ENCODE data around the gene RET. TPM values are rescaled to one million over a fixed set of nuclear protein-coding genes. Genes with fewer than 3 reads are reported as not detected.

RET gene
- total RNA-seq, 6 donors from 2014 or later = 0.11 to 0.98 (median 0.30) TPM; not detected in 1

DNA sequence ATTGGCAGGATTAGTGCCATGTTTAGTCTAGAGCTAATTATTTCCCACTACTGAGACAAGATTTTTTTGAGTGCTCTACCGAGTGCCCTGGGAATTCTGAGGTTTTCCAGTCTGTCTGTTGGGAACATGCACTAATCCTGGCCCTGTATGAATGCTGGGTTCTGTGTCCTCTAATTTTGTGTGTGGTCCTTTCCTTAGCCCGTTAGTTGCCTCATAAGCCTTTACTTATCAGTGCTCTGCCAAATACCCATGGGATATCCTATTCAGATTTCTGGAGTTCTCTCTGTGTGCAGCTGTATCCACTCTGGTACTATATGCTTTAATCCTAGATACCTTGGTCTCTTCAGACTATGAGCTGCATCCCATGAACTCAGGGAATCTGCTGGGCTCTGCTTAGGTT lies 74.5 kb downstream of the RET start:
- H3K27ac ChIP-seq = no peak overlapping the region
- no peaks in the 10 kb centered on the region for H3K9me3 ChIP-seq
- ATAC-seq (ENCODE audit: low FRiP score in 2 of 2) = no peak
- H3K4me3 ChIP-seq = no peak overlapping the region
- WGBS, 2 donors = 59 to 75% methylated on average over 2 of the region's 2 CpGs
- no peaks in the 10 kb centered on the region for H3K36me3 ChIP-seq
- no peaks in the 10 kb centered on the region for H3K27me3 ChIP-seq
- no peak for TF ChIP-seq POLR2A (IDR thresholded peaks at IDR 0.05)
- TF ChIP-seq, protein P1, sequence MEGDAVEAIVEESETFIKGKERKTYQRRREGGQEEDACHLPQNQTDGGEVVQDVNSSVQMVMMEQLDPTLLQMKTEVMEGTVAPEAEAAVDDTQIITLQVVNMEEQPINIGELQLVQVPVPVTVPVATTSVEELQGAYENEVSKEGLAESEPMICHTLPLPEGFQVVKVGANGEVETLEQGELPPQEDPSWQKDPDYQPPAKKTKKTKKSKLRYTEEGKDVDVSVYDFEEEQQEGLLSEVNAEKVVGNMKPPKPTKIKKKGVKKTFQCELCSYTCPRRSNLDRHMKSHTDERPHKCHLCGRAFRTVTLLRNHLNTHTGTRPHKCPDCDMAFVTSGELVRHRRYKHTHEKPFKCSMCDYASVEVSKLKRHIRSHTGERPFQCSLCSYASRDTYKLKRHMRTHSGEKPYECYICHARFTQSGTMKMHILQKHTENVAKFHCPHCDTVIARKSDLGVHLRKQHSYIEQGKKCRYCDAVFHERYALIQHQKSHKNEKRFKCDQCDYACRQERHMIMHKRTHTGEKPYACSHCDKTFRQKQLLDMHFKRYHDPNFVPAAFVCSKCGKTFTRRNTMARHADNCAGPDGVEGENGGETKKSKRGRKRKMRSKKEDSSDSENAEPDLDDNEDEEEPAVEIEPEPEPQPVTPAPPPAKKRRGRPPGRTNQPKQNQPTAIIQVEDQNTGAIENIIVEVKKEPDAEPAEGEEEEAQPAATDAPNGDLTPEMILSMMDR (IDR thresholded peaks at IDR 0.05) = no peak
- no peak for TF ChIP-seq EP300 (IDR thresholded peaks at IDR 0.05)
- TF ChIP-seq POLR2AphosphoS5 (IDR thresholded peaks at IDR 0.05) = no peak
- H3K4me1 ChIP-seq = peaks cover 0 to 32% (median 6%) of the 10 kb centered on the region in 4 donors
- DNase-seq = no peak

DNA sequence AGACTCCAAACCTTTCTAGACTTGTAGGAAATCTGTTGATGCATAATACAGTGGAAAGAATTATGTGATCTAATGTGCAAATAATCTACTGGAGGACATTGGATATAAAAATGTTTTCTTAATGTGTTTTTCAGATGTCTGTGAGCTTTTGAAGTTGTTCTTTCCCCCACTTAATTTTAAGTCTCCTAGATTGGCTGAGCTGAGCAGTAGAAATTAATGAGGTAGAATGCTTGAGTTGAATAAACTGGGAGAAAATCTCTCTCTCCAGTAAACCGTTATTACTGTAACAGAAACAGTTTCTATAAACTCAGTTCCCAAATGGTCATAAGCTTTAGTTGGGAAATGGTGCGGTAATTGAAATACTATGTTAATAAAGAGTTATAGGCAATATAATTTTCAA lies 77.0 kb downstream of the RET start:
- no peak for ATAC-seq (ENCODE audit: low FRiP score in 2 of 2)
- Histone ChIP-seq H3K4me1 (peaks cover 0 to 39% (median 9%) of the 10 kb centered on the region in 4 donors), H3K27me3 (no peaks in the 10 kb centered on the region), H3K36me3 (no peaks in the 10 kb centered on the region), H3K27ac (no peak overlapping the region), H3K9me3 (no peaks in the 10 kb centered on the region), H3K4me3 (no peak overlapping the region)
- DNase-seq = no peak
- WGBS, 2 donors = 70 to 82% methylated on average over 2 of the region's 2 CpGs
- no peak for TF ChIP-seq EP300 (IDR thresholded peaks at IDR 0.05)
- TF ChIP-seq, protein P1 (IDR thresholded peaks at IDR 0.05) = no peak
- no peak for TF ChIP-seq POLR2AphosphoS5 (IDR thresholded peaks at IDR 0.05)
- no peak for TF ChIP-seq POLR2A (IDR thresholded peaks at IDR 0.05)

DNA sequence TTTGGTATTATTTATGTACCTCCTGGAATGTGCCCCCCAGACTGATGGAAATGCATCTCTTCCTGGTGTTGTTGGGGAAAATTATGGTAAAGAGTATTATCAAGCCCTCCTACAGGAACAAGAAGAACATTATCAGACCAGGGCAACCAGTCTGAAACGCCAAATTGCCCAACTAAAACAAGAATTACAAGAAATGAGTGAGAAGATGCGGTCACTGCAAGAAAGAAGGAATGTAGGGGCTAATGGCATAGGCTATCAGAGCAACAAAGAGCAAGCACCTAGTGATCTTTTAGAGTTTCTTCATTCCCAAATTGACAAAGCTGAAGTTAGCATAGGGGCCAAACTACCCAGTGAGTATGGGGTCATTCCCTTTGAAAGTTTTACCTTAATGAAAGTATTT lies 78.4 kb downstream of the RET start:
- ATAC-seq (ENCODE audit: low FRiP score in 2 of 2) (no peak), DNase-seq (no peak)
- Histone ChIP-seq H3K4me1 (peaks cover 0 to 46% (median 15%) of the 10 kb centered on the region in 4 donors), H3K4me3 (no peak overlapping the region), H3K27ac (no peak overlapping the region), H3K27me3 (no peaks in the 10 kb centered on the region), H3K9me3 (no peaks in the 10 kb centered on the region), H3K36me3 (no peaks in the 10 kb centered on the region)
- 84 to 86% methylated on average over 2 of the region's 2 CpGs for WGBS, 2 donors
- TF ChIP-seq POLR2A (IDR thresholded peaks at IDR 0.05) (no peak), POLR2AphosphoS5 (IDR thresholded peaks at IDR 0.05) (no peak), EP300 (IDR thresholded peaks at IDR 0.05) (no peak)
- TF ChIP-seq, protein P1 (IDR thresholded peaks at IDR 0.05) = no peak

DNA sequence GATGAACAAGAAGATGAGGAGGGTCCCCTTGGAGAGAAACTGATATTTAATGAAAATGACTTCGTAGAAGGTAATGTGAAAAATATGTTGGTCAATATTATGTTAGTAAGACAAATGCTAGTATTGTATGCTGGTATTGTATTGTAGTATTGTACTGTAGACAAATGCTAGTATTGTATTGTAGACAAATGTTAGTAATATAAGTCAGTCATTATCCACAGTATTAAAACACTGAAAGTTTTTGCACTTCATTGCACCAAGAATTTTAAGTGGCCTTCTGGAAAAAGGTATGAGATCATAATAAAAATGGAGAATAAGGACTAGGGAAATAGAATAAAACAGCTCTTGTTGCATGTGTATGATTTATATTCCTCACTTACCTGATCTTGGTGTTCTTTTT lies 78.9 kb downstream of the RET start:
- Histone ChIP-seq H3K36me3 (no peaks in the 10 kb centered on the region), H3K4me1 (peaks cover 2 to 45% (median 17%) of the 10 kb centered on the region in 4 donors), H3K4me3 (no peak overlapping the region), H3K9me3 (no peaks in the 10 kb centered on the region), H3K27me3 (no peaks in the 10 kb centered on the region), H3K27ac (no peak overlapping the region)
- no peak for ATAC-seq (ENCODE audit: low FRiP score in 2 of 2)
- TF ChIP-seq POLR2AphosphoS5 (IDR thresholded peaks at IDR 0.05) (no peak), POLR2A (IDR thresholded peaks at IDR 0.05) (no peak), EP300 (IDR thresholded peaks at IDR 0.05) (no peak)
- TF ChIP-seq, protein P1 (IDR thresholded peaks at IDR 0.05) = no peak
- no peak for DNase-seq
- 92 to 94% methylated on average over 1 of the region's 1 CpG for WGBS, 2 donors

DNA sequence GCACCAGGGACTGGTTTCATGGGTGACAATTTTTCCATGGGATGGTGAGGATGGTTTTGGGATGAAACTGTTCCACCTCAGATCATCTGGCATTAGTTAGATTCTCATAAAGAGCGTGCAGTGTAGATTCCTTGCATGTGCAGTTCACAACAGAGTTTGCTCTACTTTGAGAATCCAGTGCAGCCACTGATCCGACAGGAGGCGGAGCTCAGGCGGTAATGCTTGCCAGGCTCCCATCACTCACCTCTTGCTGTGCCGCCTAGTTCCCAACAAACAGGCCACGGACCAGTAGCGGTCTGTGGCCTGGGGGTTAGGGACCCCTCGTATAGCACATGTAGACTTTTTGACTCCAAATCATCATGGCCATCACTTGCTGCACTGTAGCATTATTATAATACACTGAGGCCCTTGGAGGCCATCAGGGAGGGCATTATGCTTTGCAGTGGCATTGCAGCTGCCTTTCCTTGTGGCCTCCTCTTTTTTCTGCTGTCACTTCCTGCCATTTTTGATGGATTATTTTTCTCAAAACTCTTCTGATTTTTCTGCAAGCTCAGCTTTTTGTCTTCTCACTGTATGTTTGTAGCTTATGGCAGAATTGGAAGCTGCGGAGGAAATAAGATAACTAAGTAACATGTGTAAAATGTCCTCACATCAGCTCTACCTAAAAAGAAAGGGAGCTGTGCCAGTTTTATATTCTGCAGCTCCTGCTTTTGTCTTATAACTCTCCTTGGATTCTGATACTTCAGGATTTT lies 79.9 kb downstream of the RET start:
- Histone ChIP-seq H3K9me3 (no peaks in the 10 kb centered on the region), H3K4me1 (peaks cover 5 to 47% (median 15%) of the 10 kb centered on the region in 4 donors), H3K27me3 (no peaks in the 10 kb centered on the region), H3K36me3 (peaks cover 0 to 8% (median 0%) of the 10 kb centered on the region in 4 donors), H3K27ac (no peak overlapping the region), H3K4me3 (no peak overlapping the region)
- ATAC-seq (ENCODE audit: low FRiP score in 2 of 2) = no peak
- no peak for DNase-seq
- 74 to 82% methylated on average over 5 to 9 of the region's 9 CpGs for WGBS, 2 donors
- no peak for TF ChIP-seq POLR2A (IDR thresholded peaks at IDR 0.05)
- TF ChIP-seq, protein P1 (IDR thresholded peaks at IDR 0.05) = no peak
- no peak for TF ChIP-seq EP300 (IDR thresholded peaks at IDR 0.05)
- no peak for TF ChIP-seq POLR2AphosphoS5 (IDR thresholded peaks at IDR 0.05)
